Sigmoid colon (tissue), 7 donors: Measurements from ENCODE around the gene IGBP1. TPM values are rescaled to one million over a fixed set of nuclear protein-coding genes. Genes with fewer than 3 reads are reported as not detected.
A peak's percentile ranks its signal among the peaks of the same experiment; 100 is the strongest.

Experiments
- DNase-seq: peaks from one replicate; pipeline ENCODE4 v3.0.0-alpha.2; 2019
- H3K27ac ChIP-seq, 4 donors: fragments of 200-600 bp; sonication (generic); one replicate each; pipeline ENCODE4 v1.5.1; 2016 to 2019; ENCODE audit warnings: mild to moderate bottlenecking in 1 of 4
- H3K27me3 ChIP-seq, 3 donors: fragments of 200-600 bp; sonication (generic); one replicate each; pipeline ENCODE4 v1.5.1; 2019; ENCODE audit warnings: mild to moderate bottlenecking in 1 of 3
- H3K36me3 ChIP-seq, 4 donors: fragments of 200-600 bp; sonication (generic); one replicate each; pipeline ENCODE4 v1.5.1; 2016 to 2019
- H3K4me1 ChIP-seq, 4 donors: fragments of 200-600 bp; sonication (generic); one replicate each; pipeline ENCODE4 v1.5.1; 2017 to 2019
- H3K4me3 ChIP-seq, 4 donors: fragments of 200-600 bp; sonication (generic); one replicate each; pipeline ENCODE4 v1.5.1; 2017 to 2019; ENCODE audit warnings: mild to moderate bottlenecking in 2 of 4, moderate library complexity in 1 of 4
- H3K9me3 ChIP-seq, 4 donors: fragments of 200-600 bp in 3 of 4; sonication (generic) in 3 of 4; one replicate each; pipeline versions ENCODE4 v1.5.1 to v1.6.1; 2013 to 2019
- CTCF ChIP-seq, 4 experiments: fragments of 450-650 bp in 3 of 4; fragments of 200-600 bp in 1 of 4; IDR thresholded peaks; one replicate each; pipeline ENCODE4 v1.5.1; 2016 to 2019; ENCODE audit warnings: antibody characterized with exemption in 4 of 4, mild to moderate bottlenecking in 3 of 4, moderate library complexity in 2 of 4
- EP300 ChIP-seq, 4 donors: sonication (generic); formaldehyde crosslinking; IDR thresholded peaks; one replicate each; pipeline ENCODE4 v1.6.1; 2017; ENCODE audit warnings: antibody characterized with exemption in 4 of 4
- POLR2A ChIP-seq, 2 donors: fragments of 450-650 bp; IDR thresholded peaks; one replicate each; pipeline ENCODE4 v1.6.1; 2016; ENCODE audit warnings: antibody characterized with exemption in 2 of 2, mild to moderate bottlenecking in 2 of 2, moderate library complexity in 2 of 2
- POLR2AphosphoS5 ChIP-seq, 4 donors: sonication (generic); formaldehyde crosslinking; IDR thresholded peaks; one replicate each; pipeline ENCODE4 v1.6.1; 2017; ENCODE audit warnings: antibody characterized with exemption in 4 of 4
- WGBS, 2 donors: extraction: QIAGEN DNeasy Blood & Tissue Kit; methylation state at CpG; one replicate each; pipeline ENCODE4 v1.1.7; 2013; 5-methylcytosine and 5-hydroxymethylcytosine counted together
- intact Hi-C: fragments of 100-400 bp; cut with DNase I; formaldehyde crosslinking; loops from one replicate; pipeline ENCODE4 v1.15.1; 2023
- polyA plus RNA-seq, 3 donors: library from polyadenylated mRNA; stranded (reverse); fragments of 200-250 nt; gene quantifications; one replicate each; pipeline ENCODE4 v1.2.3, GENCODE V29; 2013
- total RNA-seq, 4 donors: library from RNA; depleted of rRNA; stranded (reverse); fragments of >200 nt; gene quantifications; one replicate each; pipeline ENCODE4 v1.1.0, GENCODE V29; 2016
- donor health status: healthy with polysubstance abuse.
- donor health status: Bipolar disorder and iron deficiency.
- donor health status: healthy.

IGBP1 gene
- total and polyA plus RNA-seq, 7 donors: 69.7 to 126 (median 91.7) TPM

GRCh38 chrX:70169281-70169680 is 36.0 kb downstream of the IGBP1 start:
- 91 to 93% methylated on average over 7 of the region's 7 CpGs for WGBS, 2 donors
- Histone ChIP-seq H3K36me3 (peaks cover 0 to 12% (median 0%) of the 10 kb centered on the region in 4 donors), H3K4me3 (no peak overlapping the region), H3K4me1 (peaks cover 0 to 6% (median 0%) of the 10 kb centered on the region in 4 donors), H3K27ac (peak overlapping the region in 1 of 4 donors; percentile 28), H3K27me3 (no peaks in the 10 kb centered on the region), H3K9me3 (no peaks in the 10 kb centered on the region)
- TF ChIP-seq EP300 (IDR thresholded peaks at IDR 0.05) (no peak), POLR2AphosphoS5 (IDR thresholded peaks at IDR 0.05) (no peak), POLR2A (IDR thresholded peaks at IDR 0.05) (no peak), CTCF (IDR thresholded peaks at IDR 0.05) (no peak)
- DNase-seq: no peak
- intact Hi-C loops: no loop called here

GRCh38 chrX:70171624-70172023 is 38.4 kb downstream of the IGBP1 start:
- H3K27me3 ChIP-seq: no peaks in the 10 kb centered on the region
- H3K9me3 ChIP-seq: no peaks in the 10 kb centered on the region
- H3K36me3 ChIP-seq: no peaks in the 10 kb centered on the region
- DNase-seq: no peak
- 53 to 71% methylated on average over 2 of the region's 2 CpGs for WGBS, 2 donors
- peaks cover 0 to 6% (median 0%) of the 10 kb centered on the region in 4 donors for H3K4me1 ChIP-seq
- TF ChIP-seq POLR2AphosphoS5 (IDR thresholded peaks at IDR 0.05) (no peak), EP300 (IDR thresholded peaks at IDR 0.05) (no peak), CTCF (IDR thresholded peaks at IDR 0.05) (no peak), POLR2A (IDR thresholded peaks at IDR 0.05) (no peak)
- H3K27ac ChIP-seq: no peak overlapping the region
- H3K4me3 ChIP-seq: no peak overlapping the region
- intact Hi-C loops: no loop called here

GRCh38 chrX:70172221-70172620 is 39.0 kb downstream of the IGBP1 start:
- intact Hi-C loops: no loop called here
- H3K36me3 ChIP-seq: no peaks in the 10 kb centered on the region
- no peak overlapping the region for H3K27ac ChIP-seq
- DNase-seq: no peak
- H3K4me3 ChIP-seq: no peak overlapping the region
- no peak for TF ChIP-seq CTCF (IDR thresholded peaks at IDR 0.05)
- no peak for TF ChIP-seq EP300 (IDR thresholded peaks at IDR 0.05)
- TF ChIP-seq POLR2A (IDR thresholded peaks at IDR 0.05): no peak
- TF ChIP-seq POLR2AphosphoS5 (IDR thresholded peaks at IDR 0.05): no peak
- no peaks in the 10 kb centered on the region for H3K9me3 ChIP-seq
- H3K4me1 ChIP-seq: peaks cover 0 to 6% (median 0%) of the 10 kb centered on the region in 4 donors
- WGBS, 2 donors: 23 to 74% methylated on average over 3 of the region's 3 CpGs
- no peaks in the 10 kb centered on the region for H3K27me3 ChIP-seq

- Histone ChIP-seq H3K27ac (no peak overlapping the region), H3K4me1 (peaks cover 0 to 6% (median 0%) of the 10 kb centered on the region in 4 donors), H3K27me3 (no peaks in the 10 kb centered on the region), H3K36me3 (no peaks in the 10 kb centered on the region), H3K9me3 (no peaks in the 10 kb centered on the region), H3K4me3 (no peak overlapping the region)
- TF ChIP-seq CTCF (IDR thresholded peaks at IDR 0.05) (no peak), EP300 (IDR thresholded peaks at IDR 0.05) (no peak), POLR2A (IDR thresholded peaks at IDR 0.05) (no peak), POLR2AphosphoS5 (IDR thresholded peaks at IDR 0.05) (no peak)
- WGBS, 2 donors: 85 to 88% methylated on average over 4 of the region's 4 CpGs
- intact Hi-C loops: no loop called here
- DNase-seq: no peak
Measured at GRCh38 chrX:70172964-70173363, 39.7 kb downstream of the IGBP1 start.

GRCh38 chrX:70174754-70175153 is 41.5 kb downstream of the IGBP1 start:
- DNase-seq: no peak
- no peaks in the 10 kb centered on the region for H3K27me3 ChIP-seq
- H3K27ac ChIP-seq: no peak overlapping the region
- H3K36me3 ChIP-seq: no peaks in the 10 kb centered on the region
- no peak for TF ChIP-seq EP300 (IDR thresholded peaks at IDR 0.05)
- no peak for TF ChIP-seq POLR2A (IDR thresholded peaks at IDR 0.05)
- TF ChIP-seq POLR2AphosphoS5 (IDR thresholded peaks at IDR 0.05): no peak
- TF ChIP-seq CTCF (IDR thresholded peaks at IDR 0.05): no peak
- H3K4me3 ChIP-seq: no peak overlapping the region
- intact Hi-C loops: no loop called here
- H3K9me3 ChIP-seq: no peaks in the 10 kb centered on the region
- H3K4me1 ChIP-seq: no peaks in the 10 kb centered on the region
- WGBS, 2 donors: 18 to 51% methylated on average over 4 of the region's 4 CpGs
